ENCODE data around the gene SNAPC1.

The SNAPC1 gene
- long read RNA-seq, transcript SNAPC1-201 (10 exons, 2,656 nt) = major isoform, 7 of 12 reads
- long read RNA-seq, partial matches to known transcripts = 5 of 12 reads
- long read RNA-seq, other reads (novel, unspliced or antisense) = 0 of 12 reads

GRCh38 chr14:61761959-61762786 lies at the start of gene SNAPC1:
Gene SNAPC1 (plus strand): TSS chr14:61762420. CDS start chr14:61762461, 41 bp downstream.
- peak within 1 kb of the TSS; percentile 70 for H3K4me3 ChIP-seq (replicated peaks; ENCODE audit: insufficient read depth, low read length)
- no peaks in the 10 kb centered on the region for H3K27me3 ChIP-seq (ENCODE audit: insufficient read depth, poor library complexity, severe bottlenecking)
- DNase-seq (ENCODE audit: low read depth in 1 of 2, low spot score in 1 of 2) = peak; percentile 72 to 91
- peak within 1 kb of the TSS; percentile 88 for H3K27ac ChIP-seq (replicated peaks)
- TF ChIP-seq POLR2AphosphoS5 (IDR thresholded peaks at IDR 0.05; ENCODE audit: low read depth) (0 out of 2 replicates have a peak, but pooled peaks have one; percentile 39), GABPA (IDR thresholded peaks at IDR 0.05; ENCODE audit: low read depth) (no peak)

- TF ChIP-seq REST (IDR thresholded peaks at IDR 0.05; ENCODE audit: insufficient replicate concordance, low read depth) (no peak), GABPA (IDR thresholded peaks at IDR 0.05; ENCODE audit: low read depth) (no peak), SPI1 (IDR thresholded peaks at IDR 0.05; ENCODE audit: borderline replicate concordance, low read depth) (no peak), CTCF (IDR thresholded peaks at IDR 0.05; ENCODE audit: insufficient read depth, low read length) (no peak), POLR2AphosphoS5 (IDR thresholded peaks at IDR 0.05; ENCODE audit: low read depth) (no peak)
- Histone ChIP-seq H3K27ac (replicated peaks) (no peak overlapping the region), H3K4me3 (replicated peaks; ENCODE audit: insufficient read depth, low read length) (no peak overlapping the region), H3K27me3 (ENCODE audit: insufficient read depth, poor library complexity, severe bottlenecking) (no peaks in the 10 kb centered on the region)
- no peak for DNase-seq (ENCODE audit: low read depth in 1 of 2, low spot score in 1 of 2)
Measured at GRCh38 chr14:61713724-61714437, 48.3 kb upstream of the SNAPC1 start.

GRCh38 chr14:61716956-61717355 lies 45.3 kb upstream of the SNAPC1 start:
- Histone ChIP-seq H3K4me3 (replicated peaks; ENCODE audit: insufficient read depth, low read length) (no peak overlapping the region), H3K27ac (replicated peaks) (no peak overlapping the region), H3K27me3 (ENCODE audit: insufficient read depth, poor library complexity, severe bottlenecking) (no peaks in the 10 kb centered on the region)
- no peak for DNase-seq (ENCODE audit: low read depth in 1 of 2, low spot score in 1 of 2)
- TF ChIP-seq SPI1 (IDR thresholded peaks at IDR 0.05; ENCODE audit: borderline replicate concordance, low read depth) = no peak
- TF ChIP-seq CTCF (IDR thresholded peaks at IDR 0.05; ENCODE audit: insufficient read depth, low read length) = no peak
- TF ChIP-seq POLR2AphosphoS5 (IDR thresholded peaks at IDR 0.05; ENCODE audit: low read depth) = no peak
- TF ChIP-seq REST (IDR thresholded peaks at IDR 0.05; ENCODE audit: insufficient replicate concordance, low read depth) = no peak
- no peak for TF ChIP-seq GABPA (IDR thresholded peaks at IDR 0.05; ENCODE audit: low read depth)

GRCh38 chr14:61718039-61718438 lies 44.2 kb upstream of the SNAPC1 start:
- TF ChIP-seq POLR2AphosphoS5 (IDR thresholded peaks at IDR 0.05; ENCODE audit: low read depth) (no peak), REST (IDR thresholded peaks at IDR 0.05; ENCODE audit: insufficient replicate concordance, low read depth) (no peak), SPI1 (IDR thresholded peaks at IDR 0.05; ENCODE audit: borderline replicate concordance, low read depth) (no peak), CTCF (IDR thresholded peaks at IDR 0.05; ENCODE audit: insufficient read depth, low read length) (no peak), GABPA (IDR thresholded peaks at IDR 0.05; ENCODE audit: low read depth) (no peak)
- H3K4me3 ChIP-seq (replicated peaks; ENCODE audit: insufficient read depth, low read length) = no peak overlapping the region
- no peak for DNase-seq (ENCODE audit: low read depth in 1 of 2, low spot score in 1 of 2)
- no peaks in the 10 kb centered on the region for H3K27me3 ChIP-seq (ENCODE audit: insufficient read depth, poor library complexity, severe bottlenecking)
- H3K27ac ChIP-seq (replicated peaks) = no peak overlapping the region

Data from HL-60 (cell line).